Thyroid gland (tissue), 4 donors: ENCODE results near the gene IFI44L. TPM values are rescaled to one million over a fixed set of nuclear protein-coding genes. Genes with fewer than 3 reads are reported as not detected.

Experiments used
- DNase-seq, 2 donors: peaks; one replicate each; pipeline ENCODE4 v3.0.0-alpha.2; 2019
- H3K27ac ChIP-seq, 3 donors: fragments of 200-600 bp; sonication (generic); 1 replicate in 2 of 3; 2 replicates in 1 of 3; pipeline ENCODE4 v1.5.1; 2016 to 2019; ENCODE audit warnings: mild to moderate bottlenecking in 1 of 3, moderate library complexity in 1 of 3
- H3K27me3 ChIP-seq: fragments of 200-600 bp; sonication (generic); one replicate; pipeline ENCODE4 v1.5.1; 2019
- H3K36me3 ChIP-seq, 2 donors: fragments of 200-600 bp; sonication (generic); one replicate each; pipeline ENCODE4 v1.5.1; 2016 to 2019
- H3K4me1 ChIP-seq, 2 donors: fragments of 200-600 bp; sonication (generic); one replicate each; pipeline ENCODE4 v1.5.1; 2017 to 2019
- H3K4me3 ChIP-seq, 3 donors: fragments of 200-600 bp; sonication (generic); replicated peaks in 1 of 3; 1 replicate in 2 of 3; 2 replicates in 1 of 3; pipeline ENCODE4 v1.5.1; 2016; ENCODE audit warnings: mild to moderate bottlenecking in 1 of 3
- H3K9me3 ChIP-seq: fragments of 200-600 bp; sonication (generic); one replicate; pipeline ENCODE4 v1.5.1; 2017
- POLR2A ChIP-seq, 2 donors: fragments of 450-650 bp; IDR thresholded peaks; one replicate each; pipeline ENCODE4 v1.6.1; 2017; ENCODE audit warnings: antibody characterized with exemption in 2 of 2, mild to moderate bottlenecking in 2 of 2, moderate library complexity in 1 of 2
- WGBS, 2 donors: methylation state at CpG; one replicate each; pipeline ENCODE4 v1.1.5; 2017; 5-methylcytosine and 5-hydroxymethylcytosine counted together
- intact Hi-C: fragments of 100-400 bp; cut with DNase I; formaldehyde crosslinking; loops from one replicate; pipeline ENCODE4 v1.15.1; 2023
- total RNA-seq, 4 donors: library from RNA; depleted of rRNA; stranded (reverse); fragments of >200 nt; gene quantifications; one replicate each; pipeline ENCODE4 v1.2.3, GENCODE V29; 2016
- TF ChIP-seq, protein P1 (sequence below), 6 experiments: fragments of 200-600 bp in 3 of 6; fragments of 450-650 bp in 3 of 6; sonication (generic) in 3 of 6; IDR thresholded peaks; one replicate each; pipeline ENCODE4 v1.5.1; 2016 to 2019; ENCODE audit warnings: antibody characterized with exemption in 6 of 6, mild to moderate bottlenecking in 2 of 6, inconsistent platforms in 1 of 6, moderate library complexity in 1 of 6

The IFI44L gene
- total RNA-seq, 4 donors from 2014 or later = 8.1 to 22.9 (median 12.2) TPM

GRCh38 chr1:78619032-78619431, 1.2 kb upstream of the IFI44L start:
- DNase-seq = no peak
- peaks cover 3 to 12% of the 10 kb centered on the region in 2 donors for H3K4me1 ChIP-seq
- H3K4me3 ChIP-seq = no peak overlapping the region
- 63 to 81% methylated on average over 3 of the region's 3 CpGs for WGBS, 2 donors
- no peaks in the 10 kb centered on the region for H3K9me3 ChIP-seq
- no peaks in the 10 kb centered on the region for H3K27me3 ChIP-seq
- no peaks in the 10 kb centered on the region for H3K36me3 ChIP-seq
- intact Hi-C loops = no loop called here
- H3K27ac ChIP-seq = peak overlapping the region; percentile 71 to 86 (median 78)
- TF ChIP-seq POLR2A (IDR thresholded peaks at IDR 0.05) = no peak
- TF ChIP-seq, protein P1, sequence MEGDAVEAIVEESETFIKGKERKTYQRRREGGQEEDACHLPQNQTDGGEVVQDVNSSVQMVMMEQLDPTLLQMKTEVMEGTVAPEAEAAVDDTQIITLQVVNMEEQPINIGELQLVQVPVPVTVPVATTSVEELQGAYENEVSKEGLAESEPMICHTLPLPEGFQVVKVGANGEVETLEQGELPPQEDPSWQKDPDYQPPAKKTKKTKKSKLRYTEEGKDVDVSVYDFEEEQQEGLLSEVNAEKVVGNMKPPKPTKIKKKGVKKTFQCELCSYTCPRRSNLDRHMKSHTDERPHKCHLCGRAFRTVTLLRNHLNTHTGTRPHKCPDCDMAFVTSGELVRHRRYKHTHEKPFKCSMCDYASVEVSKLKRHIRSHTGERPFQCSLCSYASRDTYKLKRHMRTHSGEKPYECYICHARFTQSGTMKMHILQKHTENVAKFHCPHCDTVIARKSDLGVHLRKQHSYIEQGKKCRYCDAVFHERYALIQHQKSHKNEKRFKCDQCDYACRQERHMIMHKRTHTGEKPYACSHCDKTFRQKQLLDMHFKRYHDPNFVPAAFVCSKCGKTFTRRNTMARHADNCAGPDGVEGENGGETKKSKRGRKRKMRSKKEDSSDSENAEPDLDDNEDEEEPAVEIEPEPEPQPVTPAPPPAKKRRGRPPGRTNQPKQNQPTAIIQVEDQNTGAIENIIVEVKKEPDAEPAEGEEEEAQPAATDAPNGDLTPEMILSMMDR (IDR thresholded peaks at IDR 0.05) = no peak

- 63 to 69% methylated on average over 4 of the region's 4 CpGs for WGBS, 2 donors
- H3K27me3 ChIP-seq = no peaks in the 10 kb centered on the region
- DNase-seq = no peak
- no peaks in the 10 kb centered on the region for H3K9me3 ChIP-seq
- TF ChIP-seq, protein P1 (IDR thresholded peaks at IDR 0.05) = no peak
- no peak for TF ChIP-seq POLR2A (IDR thresholded peaks at IDR 0.05)
- H3K4me3 ChIP-seq = peak overlapping the region in 2 of 3 donors; percentile 0 to 8
- intact Hi-C loops = no loop called here
- H3K27ac ChIP-seq = peak overlapping the region; percentile 71 to 86 (median 78)
- H3K36me3 ChIP-seq = no peaks in the 10 kb centered on the region
- H3K4me1 ChIP-seq = peaks cover 3 to 12% of the 10 kb centered on the region in 2 donors
These were observed 824 bp upstream of the IFI44L start for GRCh38 chr1:78619446-78619802.

GRCh38 chr1:78620666-78621065, 418 bp downstream of the IFI44L start:
- WGBS, 2 donors = 13 to 14% methylated on average over 1 of the region's 1 CpG
- no peaks in the 10 kb centered on the region for H3K36me3 ChIP-seq
- no peaks in the 10 kb centered on the region for H3K27me3 ChIP-seq
- H3K4me1 ChIP-seq = peaks cover 3 to 12% of the 10 kb centered on the region in 2 donors
- H3K4me3 ChIP-seq = peak overlapping the region in 1 of 3 donors; percentile 8
- intact Hi-C loops = no loop called here
- H3K9me3 ChIP-seq = no peaks in the 10 kb centered on the region
- H3K27ac ChIP-seq = peak overlapping the region; percentile 71 to 86 (median 78)
- no peak for TF ChIP-seq POLR2A (IDR thresholded peaks at IDR 0.05)
- TF ChIP-seq, protein P1 (IDR thresholded peaks at IDR 0.05) = no peak
- DNase-seq = no peak

DNA sequence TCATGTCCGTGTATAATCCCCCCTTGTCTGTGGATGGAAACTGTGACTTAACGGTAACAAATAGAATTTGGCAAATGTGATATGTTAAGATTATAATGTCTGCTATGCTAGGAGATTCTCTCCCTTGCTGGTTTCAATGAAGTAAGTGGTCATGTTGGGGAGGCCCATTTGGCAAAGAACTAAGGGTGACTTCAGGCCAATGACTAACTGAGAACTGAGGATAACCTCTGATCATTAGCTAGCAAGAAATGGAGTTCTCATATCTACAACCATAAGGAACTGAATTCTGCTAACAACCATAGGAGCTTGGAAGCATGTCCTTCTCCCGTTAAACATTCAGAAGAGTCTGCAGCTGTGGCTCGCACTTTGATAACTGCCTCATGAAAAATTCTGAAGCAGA, 2.3 kb downstream of the IFI44L start:
- Histone ChIP-seq H3K27me3 (no peaks in the 10 kb centered on the region), H3K4me3 (no peak overlapping the region), H3K4me1 (peaks cover 3 to 12% of the 10 kb centered on the region in 2 donors), H3K9me3 (no peaks in the 10 kb centered on the region), H3K27ac (peak overlapping the region in 1 of 3 donors; percentile 32), H3K36me3 (no peaks in the 10 kb centered on the region)
- 78 to 81% methylated on average over 4 of the region's 4 CpGs for WGBS, 2 donors
- intact Hi-C loops = no loop called here
- TF ChIP-seq, protein P1 (IDR thresholded peaks at IDR 0.05) = no peak
- TF ChIP-seq POLR2A (IDR thresholded peaks at IDR 0.05) = no peak
- DNase-seq = no peak

DNA sequence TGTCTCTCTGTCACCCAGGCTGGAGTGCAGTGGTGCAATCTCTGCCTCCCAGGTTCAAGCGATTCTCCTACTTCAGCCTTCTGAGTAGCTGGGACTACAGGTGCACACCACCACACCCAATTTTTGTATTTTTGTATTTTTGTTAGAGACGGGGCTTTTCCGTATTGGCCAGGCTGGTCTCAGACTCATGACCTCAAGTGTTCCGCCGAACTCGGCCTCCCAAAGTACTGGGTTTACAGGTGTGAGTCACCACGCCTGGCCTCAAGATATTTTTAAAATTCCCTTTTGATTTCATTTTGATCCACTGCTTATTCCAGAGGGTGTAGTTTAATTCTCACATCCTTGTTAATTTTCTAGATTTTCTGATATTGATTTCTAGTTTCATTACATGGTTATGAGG, 3.8 kb downstream of the IFI44L start:
- Histone ChIP-seq H3K9me3 (no peaks in the 10 kb centered on the region), H3K4me3 (no peak overlapping the region), H3K4me1 (peaks cover 0 to 7% of the 10 kb centered on the region in 2 donors), H3K27me3 (no peaks in the 10 kb centered on the region), H3K27ac (peak overlapping the region in 1 of 3 donors; percentile 35), H3K36me3 (no peaks in the 10 kb centered on the region)
- DNase-seq = no peak
- TF ChIP-seq, protein P1 (IDR thresholded peaks at IDR 0.05) = no peak
- no peak for TF ChIP-seq POLR2A (IDR thresholded peaks at IDR 0.05)
- 95 to 97% methylated on average over 7 of the region's 7 CpGs for WGBS, 2 donors
- intact Hi-C loops = no loop called here
